ENCODE data around the gene ZDHHC18. TPM values are rescaled to one million over a fixed set of nuclear protein-coding genes. Genes with fewer than 3 reads are reported as not detected.

ZDHHC18 gene
- total and polyA plus RNA-seq, 2 of the 8 experiments (the other 6 are each of a cell fraction or from before 2014, with no cell fraction given) = 29.7 to 49.8 TPM

- H3K79me1 ChIP-seq (ENCODE audit: low read depth, low read length) = no peaks in the 10 kb centered on the region
- H3K4ac ChIP-seq (replicated peaks; ENCODE audit: insufficient read length, low read depth, low read length) = no peak overlapping the region
- no peak overlapping the region for H2BK15ac ChIP-seq (ENCODE audit: low read length)
- peaks cover 0 to 4% (median 3%) of the 10 kb centered on the region in 4 experiments; a peak in 5 of 8 replicates for H3K36me3 ChIP-seq (ENCODE audit: control insufficient read depth in 2 of 4, insufficient read depth in 4 of 4, low read length in 3 of 4)
- H2BK12ac ChIP-seq (ENCODE audit: low read depth, low read length) = no peak overlapping the region
- no peak overlapping the region for H3K56ac ChIP-seq (replicated peaks; ENCODE audit: insufficient read length, low read depth, low read length)
- no peak overlapping the region for H2BK120ac ChIP-seq (replicated peaks; ENCODE audit: low read depth, low read length)
- DNase-seq (ENCODE audit: low read depth in 1 of 2, low spot score in 2 of 2) = no peak
- TF ChIP-seq SRF (IDR thresholded peaks at IDR 0.05; ENCODE audit: low read depth, low read length) (no peak), FOSL1 (IDR thresholded peaks at IDR 0.05; ENCODE audit: insufficient read depth, low read depth, low read length) (no peak), GABPA (IDR thresholded peaks at IDR 0.05; ENCODE audit: borderline replicate concordance, insufficient read depth, low read length) (no peak), MAX (IDR thresholded peaks at IDR 0.05) (no peak), SAP30 (IDR thresholded peaks at IDR 0.05; ENCODE audit: insufficient read depth, insufficient replicate concordance, low read length) (no peak), PHF8 (conservative IDR thresholded peaks at IDR 0.05; ENCODE audit: low read depth, low read length) (no peak), USF2 (IDR thresholded peaks at IDR 0.05; ENCODE audit: low read length) (no peak), BACH1 (IDR thresholded peaks at IDR 0.05; ENCODE audit: low read length) (no peak)
- H2BK20ac ChIP-seq (ENCODE audit: low read length) = no peak overlapping the region
- no peak overlapping the region for H3K9ac ChIP-seq (replicated peaks in 1 of 4; ENCODE audit: extremely low read depth in 1 of 4, low read depth in 3 of 4, low read length in 3 of 4)
- 72% methylated on average over 3 of the region's 3 CpGs; no CpG with 5 or more reads in 1 of the 2 experiments for WGBS, 2 experiments (ENCODE audit: extremely low coverage in 1 of 2, insufficient coverage in 1 of 2, insufficient read length in 1 of 2, insufficient replicate concordance in 2 of 2, low coverage in 1 of 2, low lambda C conversion rate in 2 of 2, missing lambda C conversion rate in 1 of 2)
- no peak overlapping the region for H2AK5ac ChIP-seq (ENCODE audit: low read depth, low read length)
- H3K14ac ChIP-seq (ENCODE audit: insufficient read length) = no peak overlapping the region
- POLR2A ChIA-PET (ENCODE audit: partially characterized antibody) = interaction anchor here (0.8 kb wide), 1 partner anchor 112 kb away, joined by 3 read pairs; no protein-coding TSS in a partner anchor
- no peak overlapping the region for H2BK5ac ChIP-seq (ENCODE audit: low read depth, low read length)
- H2AFZ ChIP-seq (ENCODE audit: low read length) = no peak overlapping the region
- no peaks in the 10 kb centered on the region for H3K9me3 ChIP-seq (ENCODE audit: insufficient read depth in 2 of 2, low read depth in 1 of 2, low read length in 1 of 2)
- H3K23me2 ChIP-seq (ENCODE audit: low read depth, low read length) = peaks cover 14% of the 10 kb centered on the region
- no peak overlapping the region for H4K8ac ChIP-seq (ENCODE audit: extremely low read depth, insufficient read depth, low read length)
- H3K79me2 ChIP-seq (ENCODE audit: control insufficient read depth in 1 of 2, insufficient read depth in 2 of 2, low read length in 2 of 2) = no peaks in the 10 kb centered on the region
- H4K5ac ChIP-seq (ENCODE audit: insufficient read length, low read depth, low read length) = no peak overlapping the region
- H3K27ac ChIP-seq (ENCODE audit: low read depth, low read length) = no peak overlapping the region
- H4K91ac ChIP-seq (replicated peaks; ENCODE audit: insufficient read length, low read length) = no peak overlapping the region
- peaks cover 3 to 18% (median 12%) of the 10 kb centered on the region in 4 experiments; a peak in 6 of 7 replicates for H3K4me1 ChIP-seq (replicated peaks in 1 of 4; ENCODE audit: control insufficient read depth in 3 of 4, insufficient read depth in 4 of 4, low read length in 3 of 4)
- no peak overlapping the region for H3K4me3 ChIP-seq (ENCODE audit: extremely low read depth in 1 of 4, insufficient read depth in 2 of 4, low read depth in 3 of 4, low read length in 4 of 4)
- H3K23ac ChIP-seq (ENCODE audit: insufficient read length) = no peak overlapping the region
- FAIRE-seq = no peak
- no peaks in the 10 kb centered on the region for H3K27me3 ChIP-seq (replicated peaks in 1 of 4; ENCODE audit: control insufficient read depth in 3 of 4, extremely low read depth in 1 of 4, insufficient read depth in 3 of 4, low read length in 3 of 4)
- no peak overlapping the region; a peak in 1 of 4 replicates for H3K4me2 ChIP-seq (ENCODE audit: insufficient read depth in 1 of 2, low read depth in 2 of 2, low read length in 2 of 2)
- H4K20me1 ChIP-seq (replicated peaks in 1 of 2; ENCODE audit: control insufficient read depth in 1 of 2, insufficient read depth in 2 of 2, low read length in 2 of 2) = no peaks in the 10 kb centered on the region
- CTCF ChIA-PET (ENCODE audit: partially characterized antibody) = interaction anchor here (0.7 to 6.9 kb wide), 26 partner anchors 10 to 251 kb away, joined by 3 to 121 read pairs (median 8); no protein-coding TSS in a partner anchor
- no peak overlapping the region for H3K18ac ChIP-seq (ENCODE audit: extremely low read depth, low read length)
Observed at GRCh38 chr1:26789612-26789865, 36.9 kb upstream of the ZDHHC18 start.

All from H1 (cell line).